ENCODE results near the gene FAM187B. TPM values are rescaled to one million over a fixed set of nuclear protein-coding genes. Genes with fewer than 3 reads are reported as not detected.

FAM187B gene
- total and polyA plus RNA-seq, 2 donors (not counting 1 experiment from before 2014, with no cell fraction given): 0.25 TPM; not detected in 1

GRCh38 chr19:35194012-35194984 is 34.2 kb downstream of the FAM187B start:
- no peak overlapping the region for H2AFZ ChIP-seq (ENCODE audit: insufficient read depth, low read depth, low read length, poor library complexity, severe bottlenecking)
- no peaks in the 10 kb centered on the region for H3K79me2 ChIP-seq (ENCODE audit: control insufficient read depth, insufficient read depth, low read length)
- Mint-ChIP-seq H3K27me3 (no peaks in the 10 kb centered on the region), H3K9me3 (ENCODE audit: insufficient read depth) (no peaks in the 10 kb centered on the region), H3K4me3 (no peak overlapping the region), H3K4me1 (peaks cover 5% of the 10 kb centered on the region), H3K27ac (peak overlapping the region; percentile 16)
- no peak overlapping the region for H3K9ac ChIP-seq (ENCODE audit: low read length)
- no peak overlapping the region for H3K27ac ChIP-seq (ENCODE audit: low read length in 2 of 2)
- POLR2A ChIA-PET: interaction anchor here (1.4 kb wide), 1 partner anchor 70 kb away, joined by 4 read pairs; no protein-coding TSS in a partner anchor
- no peaks in the 10 kb centered on the region for H3K27me3 ChIP-seq (replicated peaks in 1 of 4; ENCODE audit: control extremely low read depth in 1 of 4, control insufficient read depth in 3 of 4, insufficient read depth in 4 of 4, low read length in 3 of 4)
- no peak for TF ChIP-seq CTCF (IDR thresholded peaks at IDR 0.05)
- TF ChIP-seq EZH2 (IDR thresholded peaks at IDR 0.05; ENCODE audit: borderline replicate concordance, insufficient read depth, low read depth, low read length, poor library complexity, severe bottlenecking): no peak
- DNase-seq (no peak), ATAC-seq (ENCODE audit: low read depth) (no peak)
- H3K4me3 ChIP-seq (ENCODE audit: control extremely low read depth in 1 of 5, extremely low read depth in 1 of 5, insufficient read depth in 1 of 5, low read depth in 2 of 5, low read length in 4 of 5): no peak overlapping the region
- no peak overlapping the region for H3K4me2 ChIP-seq (replicated peaks; ENCODE audit: low read depth, low read length, poor library complexity, severe bottlenecking)
- H4K20me1 ChIP-seq (ENCODE audit: control insufficient read depth, insufficient read depth, low read length, poor library complexity, severe bottlenecking): no peaks in the 10 kb centered on the region
- no peaks in the 10 kb centered on the region for H3K36me3 ChIP-seq (replicated peaks in 1 of 2; ENCODE audit: control extremely low read depth in 1 of 2, control insufficient read depth in 1 of 2, extremely low read depth in 1 of 2, insufficient read depth in 2 of 2, low read length in 1 of 2)
- CTCF ChIA-PET: interaction anchor here (0.7 to 2.9 kb wide), 11 partner anchors 10 to 275 kb away, joined by 3 to 25 read pairs (median 3); partner anchors contain the start of gene FXYD7
- 100% methylated on average over 1 of the region's 9 CpGs for WGBS (ENCODE audit: insufficient coverage)
- no peaks in the 10 kb centered on the region for H3K4me1 ChIP-seq (ENCODE audit: control insufficient read depth in 2 of 2, insufficient read depth in 2 of 2, low read length in 2 of 2)
- peaks cover 0 to 3% (median 0%) of the 10 kb centered on the region in 3 donors for H3K9me3 ChIP-seq (ENCODE audit: control extremely low read depth in 1 of 3, control insufficient read depth in 2 of 3, insufficient read depth in 1 of 3, low read length in 2 of 3)
- intact Hi-C loops (cut with micrococcal nuclease): no loop called here

GRCh38 chr19:35184884-35185283 is 43.7 kb downstream of the FAM187B start:
- Histone ChIP-seq H3K4me3 (ENCODE audit: control extremely low read depth in 1 of 5, extremely low read depth in 1 of 5, insufficient read depth in 1 of 5, low read depth in 2 of 5, low read length in 4 of 5) (no peak overlapping the region), H4K20me1 (ENCODE audit: control insufficient read depth, insufficient read depth, low read length, poor library complexity, severe bottlenecking) (no peaks in the 10 kb centered on the region), H3K79me2 (ENCODE audit: control insufficient read depth, insufficient read depth, low read length) (no peaks in the 10 kb centered on the region), H3K27ac (ENCODE audit: low read length in 2 of 2) (no peak overlapping the region), H3K9me3 (ENCODE audit: control extremely low read depth in 1 of 3, control insufficient read depth in 2 of 3, insufficient read depth in 1 of 3, low read length in 2 of 3) (peaks cover 0 to 6% (median 1%) of the 10 kb centered on the region in 3 donors), H3K4me2 (replicated peaks; ENCODE audit: low read depth, low read length, poor library complexity, severe bottlenecking) (no peak overlapping the region), H3K9ac (ENCODE audit: low read length) (no peak overlapping the region), H2AFZ (ENCODE audit: insufficient read depth, low read depth, low read length, poor library complexity, severe bottlenecking) (no peak overlapping the region), H3K4me1 (ENCODE audit: control insufficient read depth in 2 of 2, insufficient read depth in 2 of 2, low read length in 2 of 2) (no peaks in the 10 kb centered on the region), H3K36me3 (replicated peaks in 1 of 2; ENCODE audit: control extremely low read depth in 1 of 2, control insufficient read depth in 1 of 2, extremely low read depth in 1 of 2, insufficient read depth in 2 of 2, low read length in 1 of 2) (no peaks in the 10 kb centered on the region), H3K27me3 (replicated peaks in 1 of 4; ENCODE audit: control extremely low read depth in 1 of 4, control insufficient read depth in 3 of 4, insufficient read depth in 4 of 4, low read length in 3 of 4) (no peaks in the 10 kb centered on the region)
- Mint-ChIP-seq H3K4me1 (peaks cover under 1% of the 10 kb centered on the region), H3K27ac (no peak overlapping the region), H3K4me3 (no peak overlapping the region), H3K27me3 (no peaks in the 10 kb centered on the region), H3K9me3 (ENCODE audit: insufficient read depth) (peaks cover 6% of the 10 kb centered on the region)
- DNase-seq (no peak), ATAC-seq (ENCODE audit: low read depth) (no peak)
- TF ChIP-seq EZH2 (IDR thresholded peaks at IDR 0.05; ENCODE audit: borderline replicate concordance, insufficient read depth, low read depth, low read length, poor library complexity, severe bottlenecking): no peak
- TF ChIP-seq CTCF (IDR thresholded peaks at IDR 0.05): no peak
- intact Hi-C loops (cut with micrococcal nuclease): no loop called here
- CTCF ChIA-PET: interaction anchor here (1.8 kb wide), 1 partner anchor 19 kb away, joined by 4 read pairs; no protein-coding TSS in a partner anchor
- POLR2A ChIA-PET: no interaction called here
- no CpG with 5 or more reads among the region's 2 CpGs for WGBS (ENCODE audit: insufficient coverage)

Measured in B cell (primary cell).